Left ventricle myocardium inferior (tissue), 1 donor: ENCODE measurements around the gene NXPH4. TPM values are rescaled to one million over a fixed set of nuclear protein-coding genes. Genes with fewer than 3 reads are reported as not detected.

Source experiments
- DNase-seq: peaks from one replicate; pipeline ENCODE4 v3.0.0-alpha.2; 2020
- H3K27ac ChIP-seq: fragments of 200-600 bp; replicated peaks from 2 replicates; pipeline ENCODE4 v1.8.0; 2021
- H3K27me3 ChIP-seq: fragments of 200-600 bp; 2 replicates; pipeline ENCODE4 v1.8.0; 2021; ENCODE audit warnings: low read depth
- H3K36me3 ChIP-seq: fragments of 200-600 bp; 2 replicates; pipeline ENCODE4 v1.8.0; 2021
- H3K4me1 ChIP-seq: fragments of 200-600 bp; 2 replicates; pipeline ENCODE4 v1.8.0; 2021
- H3K4me3 ChIP-seq: fragments of 200-600 bp; 2 replicates; pipeline ENCODE4 v1.8.0; 2021; ENCODE audit warnings: mild to moderate bottlenecking, moderate library complexity
- H3K9me3 ChIP-seq: fragments of 200-600 bp; replicated peaks from 2 replicates; pipeline ENCODE4 v1.8.0; 2021
- CTCF ChIP-seq: fragments of 200-600 bp; IDR thresholded peaks from 2 replicates; pipeline ENCODE4 v1.8.0; 2021; ENCODE audit warnings: antibody characterized with exemption, mild to moderate bottlenecking, borderline replicate concordance
- intact Hi-C: fragments of 100-400 bp; cut with micrococcal nuclease; formaldehyde crosslinking; loops from one replicate; pipeline ENCODE4 v1.11.0; 2022
- total RNA-seq: library from RNA; stranded (reverse); fragmentation: NEBNext Ultra II Directional; extraction: Animal tissue kit (Norgen Biotek cat#: 25700); gene quantifications from one replicate; pipeline ENCODE4 v1.2.1, GENCODE V29; 2021
- donor health status: DM: no; HTN: yes; CAD: no; lungs with severe emphysema.

The NXPH4 gene
- total RNA-seq, 1 donor from 2014 or later = 0.44 TPM

- intact Hi-C loops = no loop called here
- Histone ChIP-seq H3K27me3 (no peaks in the 10 kb centered on the region), H3K4me1 (peaks cover 10% of the 10 kb centered on the region), H3K4me3 (no peak overlapping the region), H3K27ac (no peak overlapping the region), H3K36me3 (peaks cover 99% of the 10 kb centered on the region), H3K9me3 (no peaks in the 10 kb centered on the region)
- no peak for TF ChIP-seq CTCF
- DNase-seq = no peak
Measured at GRCh38 chr12:57203201-57203600, 13.4 kb upstream of the NXPH4 start.

DNA sequence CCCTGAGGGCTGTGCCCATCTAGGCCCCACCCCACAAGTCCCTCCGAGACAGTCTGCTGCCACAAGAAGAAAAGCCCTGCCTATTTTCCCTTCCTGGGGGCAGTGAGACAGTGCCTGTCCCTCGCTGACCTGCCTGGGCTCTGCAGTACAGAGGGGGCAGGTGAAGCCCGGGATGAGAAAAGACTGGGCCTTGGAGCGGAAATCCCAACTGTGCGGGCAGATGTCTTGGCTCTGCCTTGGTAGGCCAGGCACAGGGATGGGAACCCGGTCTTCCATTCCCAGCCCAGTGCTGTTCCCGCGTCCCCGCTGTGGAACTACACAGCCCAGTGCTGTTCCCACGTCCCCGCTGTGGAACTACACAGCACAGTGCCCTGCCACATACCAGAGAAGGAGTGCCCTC lies 12.8 kb upstream of the NXPH4 start:
- TF ChIP-seq CTCF = no peak
- Histone ChIP-seq H3K4me3 (no peak overlapping the region), H3K36me3 (peaks cover 94% of the 10 kb centered on the region), H3K27me3 (no peaks in the 10 kb centered on the region), H3K4me1 (peaks cover 16% of the 10 kb centered on the region), H3K27ac (no peak overlapping the region), H3K9me3 (no peaks in the 10 kb centered on the region)
- intact Hi-C loops = no loop called here
- no peak for DNase-seq

- H3K36me3 ChIP-seq = peaks cover 88% of the 10 kb centered on the region
- DNase-seq = no peak
Measured at GRCh38 chr12:57204454-57204853, 12.1 kb upstream of the NXPH4 start.

DNA sequence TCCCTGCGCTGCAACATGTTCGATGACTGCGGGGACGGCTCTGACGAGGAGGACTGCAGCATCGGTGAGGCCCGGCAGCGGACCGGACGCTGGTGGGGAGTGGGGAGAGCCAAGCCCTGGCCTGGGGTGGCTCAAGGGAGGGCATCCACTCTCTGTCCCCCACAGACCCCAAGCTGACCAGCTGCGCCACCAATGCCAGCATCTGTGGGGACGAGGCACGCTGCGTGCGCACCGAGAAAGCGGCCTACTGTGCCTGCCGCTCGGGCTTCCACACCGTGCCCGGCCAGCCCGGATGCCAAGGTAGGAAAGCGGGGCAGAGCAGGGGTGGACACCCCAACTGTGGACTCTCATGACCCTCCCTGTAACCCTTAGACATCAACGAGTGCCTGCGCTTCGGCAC lies 11.4 kb upstream of the NXPH4 start:
- DNase-seq = no peak
- H3K27me3 ChIP-seq = no peaks in the 10 kb centered on the region
- no peak overlapping the region for H3K27ac ChIP-seq
- intact Hi-C loops = no loop called here
- H3K36me3 ChIP-seq = peaks cover 88% of the 10 kb centered on the region
- no peak for TF ChIP-seq CTCF
- H3K9me3 ChIP-seq = no peaks in the 10 kb centered on the region
- no peak overlapping the region for H3K4me3 ChIP-seq
- peaks cover 27% of the 10 kb centered on the region for H3K4me1 ChIP-seq

More at GRCh38 chr12:57204454-57204853, 12.1 kb upstream of the NXPH4 start:
- Histone ChIP-seq H3K27ac (no peak overlapping the region), H3K4me3 (no peak overlapping the region), H3K27me3 (no peaks in the 10 kb centered on the region), H3K9me3 (no peaks in the 10 kb centered on the region), H3K4me1 (peaks cover 23% of the 10 kb centered on the region)
- TF ChIP-seq CTCF = no peak
- intact Hi-C loops = no loop called here

GRCh38 chr12:57205931-57206330 lies 10.7 kb upstream of the NXPH4 start:
- Histone ChIP-seq H3K27me3 (no peaks in the 10 kb centered on the region), H3K4me3 (no peak overlapping the region), H3K9me3 (no peaks in the 10 kb centered on the region), H3K27ac (no peak overlapping the region), H3K36me3 (peaks cover 88% of the 10 kb centered on the region), H3K4me1 (peaks cover 27% of the 10 kb centered on the region)
- no peak for TF ChIP-seq CTCF
- no peak for DNase-seq
- intact Hi-C loops = no loop called here
